MCF 10A (cell line): ENCODE results near the gene EME1. TPM values are rescaled to one million over a fixed set of nuclear protein-coding genes. Genes with fewer than 3 reads are reported as not detected.

ENCODE experiments used
- Bru-seq: library from RNA; stranded (reverse); fragments of 400-500 nt; gene quantifications from one replicate; lab custom pipeline; 2021; lab: Mats Ljungman, UMichigan
- BruChase-seq, 2 experiments: library from RNA; stranded (reverse); fragments of 400-500 nt; gene quantifications; one replicate each; lab custom pipeline; 2021; lab: Mats Ljungman, UMichigan
- BruUV-seq: library from RNA; stranded (reverse); fragments of 400-500 nt; replicated peaks from 2 replicates; lab custom pipeline; 2021; lab: Mats Ljungman, UMichigan
- CTCF ChIA-PET: fragments of 300-600 bp; sonication (Branson Sonifier 250); formaldehyde crosslinking; extraction: SDS; loops from one replicate; lab custom pipeline; 2021; ENCODE audit warnings: antibody characterized with exemption, inconsistent platforms; lab: Yijun Ruan, JAX
- POLR2A ChIA-PET: fragments of 300-600, 350-650 bp; sonication (Branson Sonifier 250); formaldehyde crosslinking; extraction: SDS; loops from one replicate; lab custom pipeline; 2020; ENCODE audit warnings: antibody characterized with exemption, inconsistent platforms; lab: Yijun Ruan, JAX
- DNase-seq: peaks from one replicate; pipeline ENCODE4 v3.0.0-alpha.2; 2018; ENCODE audit not compliant: unreplicated experiment
- H3K27ac Mint-ChIP-seq: one replicate; pipeline ENCODE4 v1.8.0; 2022; ENCODE audit warnings: mild to moderate bottlenecking, low read depth, mixed read lengths; ENCODE audit not compliant: unreplicated experiment
- H3K27me3 Mint-ChIP-seq: one replicate; pipeline ENCODE4 v1.8.0; 2022; ENCODE audit warnings: mixed read lengths; ENCODE audit not compliant: insufficient read depth, unreplicated experiment
- H3K36me3 Mint-ChIP-seq: one replicate; pipeline ENCODE4 v1.8.0; 2022; ENCODE audit warnings: mild to moderate bottlenecking, moderate library complexity, mixed read lengths; ENCODE audit not compliant: insufficient read depth, unreplicated experiment
- H3K4me1 Mint-ChIP-seq: one replicate; pipeline ENCODE4 v1.8.0; 2022; ENCODE audit warnings: mixed read lengths; ENCODE audit not compliant: insufficient read depth, unreplicated experiment
- H3K4me3 Mint-ChIP-seq: one replicate; pipeline ENCODE4 v1.8.0; 2022; ENCODE audit warnings: mild to moderate bottlenecking, moderate library complexity, mixed read lengths; ENCODE audit not compliant: unreplicated experiment
- H3K9me3 Mint-ChIP-seq: one replicate; pipeline ENCODE4 v1.8.0; 2022; ENCODE audit warnings: mixed read lengths; ENCODE audit not compliant: unreplicated experiment
- intact Hi-C: fragments of 100-400 bp; cut with micrococcal nuclease; formaldehyde crosslinking; loops from 2 replicates; pipeline ENCODE4 v1.14.1; 2022
- long read RNA-seq: library from polyadenylated mRNA; stranded (forward); transcript quantifications from one replicate; pipeline ENCODE4 v2.0.0, GENCODE V29; 2022
- total RNA-seq: library from RNA; stranded (reverse); gene quantifications from 2 replicates; pipeline ENCODE4 v1.2.3, GENCODE V29; 2022
- TF ChIP-seq, protein P1 (sequence below): fragments of 200-600 bp; IDR thresholded peaks from one replicate; pipeline ENCODE4 v1.8.0; 2022; ENCODE audit warnings: antibody characterized with exemption, mild to moderate bottlenecking; ENCODE audit not compliant: unreplicated experiment

The EME1 gene
- 6.0 and 6.7 TPM in 2 replicates for total RNA-seq
- Bru-seq, nascent RNA = percentile 46 among the genes with signal in this experiment
- BruChase-seq, experiment 1, labeled RNA remaining after a 6-hour chase = percentile 41 among the genes with signal in this experiment
- BruChase-seq, experiment 2, labeled RNA remaining after a 2-hour chase = percentile 51 among the genes with signal in this experiment
- long read RNA-seq, transcript EME1-201 (9 exons, 2,339 nt) = major isoform, 8 of 24 reads
- long read RNA-seq, partial matches to known transcripts = 0 of 24 reads
- long read RNA-seq, other reads (novel, unspliced or antisense) = 16 of 24 reads

GRCh38 chr17:50372758-50373556 lies at the start of gene EME1, which contains the start of gene MRPL27:
EME1 (plus strand) TSS chr17:50373229; CDS start chr17:50375209, 1,980 bp downstream.
MRPL27 (minus strand) TSS chr17:50373184; CDS start chr17:50373170, 14 bp downstream.
- CTCF ChIA-PET = interaction anchor here (0.6 to 2.2 kb wide), 3 partner anchors 10 to 24 kb away, joined by 3 to 17 read pairs (median 9); partner anchors contain the start of gene LRRC59
- H3K4me3 Mint-ChIP-seq = peak within 1 kb of the TSS; percentile 91

GRCh38 chr17:50325906-50326305 lies 47.1 kb upstream of the EME1 start:
- DNase-seq = no peak
- TF ChIP-seq, protein P1, sequence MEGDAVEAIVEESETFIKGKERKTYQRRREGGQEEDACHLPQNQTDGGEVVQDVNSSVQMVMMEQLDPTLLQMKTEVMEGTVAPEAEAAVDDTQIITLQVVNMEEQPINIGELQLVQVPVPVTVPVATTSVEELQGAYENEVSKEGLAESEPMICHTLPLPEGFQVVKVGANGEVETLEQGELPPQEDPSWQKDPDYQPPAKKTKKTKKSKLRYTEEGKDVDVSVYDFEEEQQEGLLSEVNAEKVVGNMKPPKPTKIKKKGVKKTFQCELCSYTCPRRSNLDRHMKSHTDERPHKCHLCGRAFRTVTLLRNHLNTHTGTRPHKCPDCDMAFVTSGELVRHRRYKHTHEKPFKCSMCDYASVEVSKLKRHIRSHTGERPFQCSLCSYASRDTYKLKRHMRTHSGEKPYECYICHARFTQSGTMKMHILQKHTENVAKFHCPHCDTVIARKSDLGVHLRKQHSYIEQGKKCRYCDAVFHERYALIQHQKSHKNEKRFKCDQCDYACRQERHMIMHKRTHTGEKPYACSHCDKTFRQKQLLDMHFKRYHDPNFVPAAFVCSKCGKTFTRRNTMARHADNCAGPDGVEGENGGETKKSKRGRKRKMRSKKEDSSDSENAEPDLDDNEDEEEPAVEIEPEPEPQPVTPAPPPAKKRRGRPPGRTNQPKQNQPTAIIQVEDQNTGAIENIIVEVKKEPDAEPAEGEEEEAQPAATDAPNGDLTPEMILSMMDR = no peak
- Mint-ChIP-seq H3K36me3 (no peaks in the 10 kb centered on the region), H3K4me3 (no peak overlapping the region), H3K9me3 (no peaks in the 10 kb centered on the region), H3K4me1 (peaks cover 6% of the 10 kb centered on the region), H3K27me3 (no peaks in the 10 kb centered on the region), H3K27ac (no peak overlapping the region)
- ChIA-PET CTCF (interaction anchor here (0.5 kb wide), 1 partner anchor 72 kb away, joined by 3 read pairs; no protein-coding TSS in a partner anchor), POLR2A (no interaction called here)
- no TSS peak for BruUV-seq
- intact Hi-C loops = no loop called here

More at GRCh38 chr17:50372758-50373556, at the start of gene EME1, which contains the start of gene MRPL27:
- Mint-ChIP-seq H3K4me1 (peaks cover 12% of the 10 kb centered on the region), H3K36me3 (peaks cover 34% of the 10 kb centered on the region), H3K9me3 (no peaks in the 10 kb centered on the region), H3K27ac (peak within 1 kb of the TSS; percentile 97), H3K27me3 (no peaks in the 10 kb centered on the region)
- POLR2A ChIA-PET = interaction anchor here (0.6 to 5.9 kb wide), 15 partner anchors 9 to 747 kb away, joined by 3 to 54 read pairs (median 5); partner anchors contain the start of genes ANKRD40, LRRC59 and SPAG9
- intact Hi-C loops = no loop called here
- BruUV-seq = no TSS peak
- TF ChIP-seq, protein P1 = no peak
- peak; percentile 90 for DNase-seq

DNA sequence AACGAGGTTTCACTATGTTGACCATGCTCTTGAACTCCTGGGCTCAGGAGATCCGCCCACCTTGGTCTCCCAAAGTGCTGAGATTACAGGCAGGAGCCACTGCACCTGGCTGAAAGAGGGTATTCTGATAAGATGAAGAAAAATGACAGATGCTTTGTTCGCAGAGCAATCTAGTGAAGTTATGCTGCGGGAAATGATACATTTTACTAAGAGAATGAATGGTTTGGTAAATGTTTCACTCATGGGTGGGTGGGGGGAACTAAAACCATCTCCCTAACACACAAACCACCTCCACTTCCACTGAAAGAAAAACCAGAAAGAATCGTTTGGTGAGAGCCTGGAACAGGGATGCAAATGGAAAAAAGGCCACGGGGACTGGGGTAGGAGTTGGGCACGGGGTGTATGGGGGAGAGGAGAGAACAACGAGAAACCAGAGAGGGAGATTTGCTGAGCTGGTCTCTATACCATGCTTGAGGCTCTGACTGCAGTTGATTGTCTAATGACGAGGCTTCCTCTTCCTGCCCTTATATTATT lies 46.1 kb upstream of the EME1 start:
- intact Hi-C loops = no loop called here
- Mint-ChIP-seq H3K27ac (no peak overlapping the region), H3K36me3 (no peaks in the 10 kb centered on the region), H3K4me3 (no peak overlapping the region), H3K27me3 (no peaks in the 10 kb centered on the region), H3K4me1 (peaks cover 9% of the 10 kb centered on the region), H3K9me3 (no peaks in the 10 kb centered on the region)
- DNase-seq = no peak
- BruUV-seq = no TSS peak
- TF ChIP-seq, protein P1 = no peak
- ChIA-PET CTCF (no interaction called here), POLR2A (no interaction called here)
